HG03095 (cell line): ENCODE results near the gene OR1I1.
"Not testable (repeated sequence)": the region's sequence is repeated elsewhere in the genome, so short reads cannot be mapped to it uniquely, and the experiment has no call there.

Experiments used
- ATAC-seq: cut with Tn5 transposase; IDR thresholded peaks from one replicate; pipeline ENCODE4 v1.9.1; 2021; ENCODE audit warnings: moderate library complexity; ENCODE audit not compliant: unreplicated experiment

The OR1I1 gene

DNA sequence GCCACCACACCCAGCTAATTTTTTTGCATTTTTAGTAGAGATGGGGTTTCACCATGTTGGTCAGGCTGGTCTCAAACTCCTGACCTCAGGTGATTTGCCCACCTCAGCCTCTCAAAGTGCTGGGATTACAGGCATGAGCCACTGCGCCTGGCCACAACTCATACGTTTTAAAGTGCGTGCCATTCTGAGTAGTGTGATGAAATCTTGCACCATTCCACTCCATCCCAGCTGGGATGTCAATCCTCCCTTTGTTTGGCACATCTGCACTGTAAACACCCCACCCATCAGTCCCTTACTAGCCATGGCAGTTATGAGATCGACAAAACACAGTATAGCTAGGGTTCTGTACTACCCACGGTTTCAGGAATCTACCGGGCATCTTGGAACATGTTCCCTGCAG is 16.0 kb downstream of the OR1I1 start:
- not testable (repeated sequence) for ATAC-seq

DNA sequence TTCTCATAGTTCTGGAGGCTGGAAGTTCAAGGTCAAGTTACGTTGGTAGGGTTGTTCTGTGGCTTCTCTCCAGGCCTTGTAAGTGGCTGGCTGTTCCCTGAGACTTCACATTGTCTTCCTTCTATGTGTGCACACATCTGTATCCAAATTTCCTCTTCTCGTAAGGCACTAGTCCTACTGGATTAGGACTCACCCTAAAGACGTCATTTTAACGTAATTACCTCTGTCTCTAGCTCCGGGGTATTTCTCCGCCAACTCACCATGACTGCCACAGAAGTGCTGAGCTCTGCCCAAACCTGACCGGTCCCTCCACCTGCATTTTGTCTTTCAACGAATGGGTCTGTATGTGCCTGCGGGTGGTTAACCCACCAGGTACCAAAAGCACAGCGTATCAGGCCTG is 16.4 kb downstream of the OR1I1 start:
- no peak for ATAC-seq

DNA sequence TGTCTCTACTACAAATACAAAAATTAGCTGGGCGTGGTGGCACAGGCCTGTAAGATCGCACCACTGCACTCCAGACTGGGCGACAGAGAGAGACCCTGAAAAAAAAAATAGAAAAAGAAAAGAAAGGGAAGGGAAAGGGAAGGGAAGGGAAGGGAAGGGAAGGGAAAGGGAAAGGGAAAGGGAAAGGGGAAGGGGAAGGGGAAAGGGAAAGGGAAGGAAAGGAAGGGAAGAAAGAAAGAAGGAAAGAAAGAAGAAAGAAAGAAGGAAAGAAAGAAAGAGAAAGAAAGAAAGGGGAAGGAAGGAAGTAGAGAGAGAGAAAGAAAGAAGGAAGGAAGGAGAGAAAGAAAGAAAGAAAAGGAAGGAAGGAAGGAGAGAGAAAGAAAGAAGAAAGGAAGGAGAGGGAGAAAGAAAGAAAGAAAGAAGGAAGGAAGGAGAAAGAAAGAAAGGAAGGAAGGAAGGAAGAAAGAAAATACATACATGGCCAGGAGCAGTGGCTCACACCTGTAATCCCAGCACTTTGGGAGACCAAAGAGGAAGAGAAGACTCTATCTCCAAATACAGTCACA is 17.1 kb downstream of the OR1I1 start:
- ATAC-seq, result no peak

DNA sequence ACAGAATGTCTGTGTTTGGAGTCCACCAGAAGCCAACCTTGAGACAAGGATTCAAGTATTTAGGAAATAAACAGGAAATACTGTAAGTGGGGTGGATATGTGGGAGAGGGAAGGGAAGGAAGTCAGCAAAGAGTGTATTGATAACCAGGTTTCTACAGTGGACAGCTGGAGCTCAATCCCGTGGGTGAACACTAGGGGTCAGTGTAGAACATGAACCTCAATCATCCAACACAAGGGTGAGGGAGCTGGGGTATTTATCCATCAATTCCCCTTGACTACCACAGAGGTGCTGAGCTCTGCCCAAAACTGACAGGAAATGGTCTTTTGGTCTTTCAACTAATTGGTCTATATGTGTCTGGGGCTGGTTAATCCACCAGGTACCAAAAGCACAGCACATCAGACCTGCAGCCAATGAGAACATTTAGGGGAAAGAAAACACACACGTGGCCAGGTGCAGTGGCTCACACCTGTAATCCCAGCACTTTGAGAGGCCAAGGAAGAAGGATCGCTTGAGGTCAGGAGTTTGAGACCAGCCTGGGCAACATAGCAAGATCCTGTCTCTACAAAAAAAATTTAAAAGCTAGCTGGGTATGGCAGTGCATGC is 19.6 kb downstream of the OR1I1 start:
- no peak for ATAC-seq

DNA sequence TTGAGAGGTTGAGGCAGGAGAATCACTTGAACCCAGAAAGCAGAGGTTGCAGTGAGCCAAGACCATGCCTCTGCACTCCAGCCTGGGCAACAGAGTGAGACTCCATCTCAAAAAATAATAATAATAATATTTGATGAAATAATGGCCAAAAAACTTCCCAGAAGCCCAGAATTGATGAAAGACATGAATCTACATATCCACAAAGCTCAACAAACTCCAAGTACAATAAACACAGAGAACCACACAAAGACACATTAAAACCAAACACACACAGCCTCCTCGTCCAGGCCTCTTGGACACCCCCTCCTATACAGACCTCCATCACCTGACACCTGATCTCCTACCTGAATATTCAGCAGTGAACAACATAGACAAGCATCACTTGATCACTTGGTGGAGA is 22.0 kb downstream of the OR1I1 start:
- no peak for ATAC-seq

DNA sequence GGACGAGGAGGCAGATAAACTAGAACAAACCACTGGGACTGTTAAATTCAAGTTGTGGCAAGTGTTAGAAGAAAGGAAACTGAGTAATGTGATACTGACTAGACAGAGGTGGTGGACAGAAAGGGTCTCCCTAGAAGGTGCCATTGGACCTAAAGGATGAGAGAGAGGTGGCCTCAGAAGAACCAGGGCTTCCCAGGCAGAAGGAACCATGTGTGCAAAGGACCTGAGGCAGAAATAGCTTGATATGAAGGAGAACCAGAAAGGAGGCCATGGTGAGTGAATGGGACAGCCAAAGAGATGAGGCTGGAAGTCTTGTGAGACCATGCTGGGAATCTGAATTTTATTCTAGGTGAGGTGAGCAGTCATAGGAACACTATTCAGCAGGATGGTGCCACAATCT is 22.4 kb downstream of the OR1I1 start:
- ATAC-seq, result no peak

DNA sequence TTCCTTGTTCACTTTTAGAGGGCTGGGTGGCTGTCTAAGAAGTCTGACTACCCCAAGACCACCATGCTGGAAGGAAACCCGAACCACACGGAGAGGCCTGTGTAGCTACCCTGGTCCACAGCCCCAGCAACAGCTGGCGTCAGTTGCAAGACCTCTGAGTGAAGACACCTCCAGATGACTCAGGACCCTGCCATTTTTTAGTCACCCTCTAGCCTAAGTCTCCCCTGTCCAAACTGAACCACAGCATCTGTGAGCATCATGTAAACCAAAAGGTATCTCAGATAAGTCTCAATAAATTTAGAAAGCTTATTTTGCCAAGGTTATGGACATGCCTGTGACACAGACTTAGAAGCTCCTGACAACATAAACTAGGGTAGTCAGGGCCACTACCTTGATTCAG is 23.0 kb downstream of the OR1I1 start:
- no peak for ATAC-seq

DNA sequence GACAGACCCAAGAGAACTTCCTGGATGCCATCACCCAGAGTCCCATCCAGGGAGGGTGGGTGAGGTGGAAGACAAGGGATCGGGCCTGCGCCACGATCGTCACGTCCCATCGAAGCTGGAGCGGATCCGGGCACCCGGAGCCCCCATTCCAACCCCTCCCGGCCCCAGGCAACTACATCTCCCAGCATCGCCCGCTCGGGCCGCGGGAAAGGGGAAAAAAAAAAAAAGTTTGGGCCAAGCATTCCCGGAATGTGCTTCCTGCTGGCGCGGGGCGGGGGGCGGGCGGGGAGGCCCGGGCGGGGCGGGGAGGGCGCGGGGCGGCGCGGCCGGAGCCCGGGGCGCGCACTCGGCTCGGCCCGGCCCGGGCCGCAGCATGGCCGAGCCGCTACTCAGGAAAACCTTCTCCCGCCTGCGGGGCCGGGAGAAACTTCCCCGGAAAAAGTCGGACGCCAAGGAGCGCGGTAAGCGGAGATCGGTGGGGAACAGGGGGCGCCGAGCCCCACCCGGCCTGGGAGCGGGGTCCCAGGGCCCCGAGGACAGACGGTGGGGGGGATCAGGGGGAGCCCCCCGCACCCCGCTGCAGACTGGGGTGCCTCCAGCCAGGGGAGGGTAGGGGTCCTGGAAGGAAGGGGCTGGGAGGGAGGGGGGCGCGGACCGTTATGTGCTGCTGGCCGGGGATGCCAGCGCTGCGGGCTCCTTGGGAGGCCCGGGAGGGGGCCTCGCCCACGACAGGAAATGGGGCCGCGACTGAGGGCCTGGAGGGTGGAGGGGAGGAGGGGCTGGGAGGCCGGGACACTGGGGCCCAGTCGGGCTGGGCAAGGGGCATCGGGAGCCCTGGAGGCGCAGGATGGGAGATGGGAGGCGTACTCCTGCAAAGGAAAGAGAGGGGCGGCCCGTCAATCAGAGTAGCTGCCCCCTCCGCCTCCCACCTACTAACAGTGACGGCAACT is 25.3 kb downstream of the OR1I1 start, which contains the start of gene SYDE1:
Gene SYDE1, plus strand, starts transcription at position 341 of the 950 bp plus-strand sequence. Its CDS starts 33 bp downstream, at position 374.
- no peak for ATAC-seq

DNA sequence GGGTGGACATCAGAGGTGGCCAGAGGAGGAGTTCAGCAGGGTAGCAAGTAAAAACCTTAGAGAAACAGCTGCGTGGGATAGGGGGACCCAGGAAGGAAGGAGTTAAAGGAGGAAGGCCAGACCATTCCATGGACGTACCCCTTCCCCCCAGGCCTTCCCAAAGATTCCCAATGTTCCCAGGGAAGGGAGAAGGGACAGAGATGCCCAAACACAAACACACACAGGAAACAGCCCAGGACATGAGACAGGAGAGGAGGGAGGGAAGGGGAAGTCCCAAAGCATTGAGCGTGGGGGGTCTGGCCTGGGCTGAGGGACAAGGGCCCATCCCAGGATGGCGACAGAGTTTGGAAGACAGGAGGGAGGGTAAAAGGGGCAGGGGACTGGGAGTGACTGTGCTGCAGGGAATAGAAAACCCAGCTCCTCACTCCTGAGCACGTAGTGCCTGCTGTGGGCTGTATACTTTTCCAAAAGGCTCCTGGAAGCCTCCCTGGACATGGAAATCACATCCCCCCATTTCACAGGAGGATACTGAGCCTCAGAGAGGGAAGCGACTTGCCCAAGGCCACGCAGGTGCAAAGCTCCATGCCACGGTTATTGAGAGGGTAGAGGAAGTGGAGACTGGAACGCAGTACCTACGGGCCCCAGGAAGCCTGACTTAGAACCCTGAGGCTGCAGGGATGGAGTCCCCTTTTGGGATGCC is 26.3 kb downstream of the OR1I1 start:
- no peak for ATAC-seq

DNA sequence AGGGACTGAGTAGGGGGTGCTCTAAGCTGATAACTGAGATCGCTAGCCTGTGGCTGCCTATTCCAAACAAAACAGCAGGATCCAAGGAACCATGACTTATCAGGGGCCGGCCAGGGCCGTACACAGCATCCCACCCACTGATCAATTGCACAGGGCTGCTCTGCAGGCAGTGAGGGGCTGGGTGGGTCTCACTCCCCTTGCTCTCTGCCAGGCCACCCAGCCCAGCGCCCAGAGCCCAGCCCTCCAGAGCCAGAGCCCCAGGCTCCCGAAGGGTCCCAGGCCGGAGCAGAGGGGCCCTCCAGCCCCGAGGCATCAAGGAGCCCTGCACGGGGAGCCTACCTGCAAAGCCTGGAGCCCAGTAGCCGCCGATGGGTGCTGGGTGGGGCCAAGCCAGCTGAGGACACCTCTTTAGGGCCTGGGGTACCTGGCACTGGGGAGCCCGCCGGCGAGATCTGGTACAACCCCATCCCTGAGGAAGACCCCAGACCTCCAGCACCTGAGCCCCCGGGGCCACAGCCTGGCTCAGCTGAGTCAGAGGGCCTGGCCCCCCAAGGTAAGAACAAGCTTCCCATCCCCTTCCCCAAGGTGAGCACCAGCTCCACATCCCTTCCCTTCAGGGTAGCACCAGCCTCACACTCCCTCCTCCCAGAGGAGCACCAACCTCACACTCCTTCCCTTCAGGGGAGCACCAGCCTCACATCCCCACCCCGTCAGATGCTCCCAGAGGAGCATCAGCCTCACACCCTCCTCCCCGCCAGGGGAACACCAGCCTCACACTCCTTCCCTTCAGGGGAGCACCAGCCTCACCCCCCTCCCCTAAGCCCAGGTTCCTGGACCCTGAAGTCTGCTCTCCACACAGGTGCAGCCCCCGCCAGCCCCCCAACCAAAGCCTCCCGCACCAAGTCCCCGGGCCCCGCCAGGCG is 27.1 kb downstream of the OR1I1 start:
- ATAC-seq, result no peak

DNA sequence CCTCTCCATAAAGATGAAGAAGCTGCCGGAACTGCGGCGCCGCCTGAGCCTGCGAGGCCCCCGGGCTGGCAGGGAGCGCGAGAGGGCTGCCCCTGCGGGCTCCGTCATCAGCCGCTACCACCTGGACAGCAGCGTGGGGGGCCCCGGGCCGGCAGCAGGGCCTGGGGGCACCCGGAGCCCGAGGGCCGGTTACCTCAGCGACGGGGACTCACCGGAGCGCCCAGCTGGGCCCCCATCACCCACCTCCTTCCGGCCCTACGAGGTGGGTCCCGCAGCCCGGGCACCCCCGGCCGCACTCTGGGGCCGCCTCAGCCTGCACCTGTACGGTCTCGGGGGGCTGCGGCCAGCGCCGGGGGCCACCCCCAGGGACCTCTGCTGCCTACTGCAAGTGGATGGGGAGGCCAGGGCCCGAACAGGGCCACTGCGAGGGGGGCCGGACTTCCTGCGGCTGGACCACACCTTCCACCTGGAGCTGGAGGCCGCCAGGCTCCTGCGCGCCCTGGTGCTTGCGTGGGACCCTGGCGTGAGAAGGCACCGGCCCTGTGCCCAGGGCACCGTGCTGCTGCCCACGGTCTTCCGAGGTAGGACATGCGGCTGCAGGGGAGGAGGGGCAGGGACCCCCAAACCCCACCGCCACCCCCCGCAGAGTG is 27.9 kb downstream of the OR1I1 start:
- no peak for ATAC-seq

DNA sequence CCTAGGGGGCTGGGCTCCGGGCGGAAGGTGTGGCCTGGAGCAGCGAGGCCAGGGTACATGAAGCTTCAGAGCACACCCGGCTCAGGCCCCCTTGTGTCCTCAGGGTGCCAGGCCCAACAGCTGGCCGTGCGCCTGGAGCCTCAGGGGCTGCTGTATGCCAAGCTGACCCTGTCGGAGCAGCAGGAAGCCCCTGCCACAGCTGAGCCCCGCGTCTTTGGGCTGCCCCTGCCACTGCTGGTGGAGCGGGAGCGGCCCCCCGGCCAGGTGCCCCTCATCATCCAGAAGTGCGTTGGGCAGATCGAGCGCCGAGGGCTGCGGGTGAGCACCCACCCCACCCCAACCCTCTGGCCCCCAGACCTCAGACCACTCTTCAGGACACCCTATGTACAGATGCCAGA is 28.4 kb downstream of the OR1I1 start:
- ATAC-seq, result no peak

DNA sequence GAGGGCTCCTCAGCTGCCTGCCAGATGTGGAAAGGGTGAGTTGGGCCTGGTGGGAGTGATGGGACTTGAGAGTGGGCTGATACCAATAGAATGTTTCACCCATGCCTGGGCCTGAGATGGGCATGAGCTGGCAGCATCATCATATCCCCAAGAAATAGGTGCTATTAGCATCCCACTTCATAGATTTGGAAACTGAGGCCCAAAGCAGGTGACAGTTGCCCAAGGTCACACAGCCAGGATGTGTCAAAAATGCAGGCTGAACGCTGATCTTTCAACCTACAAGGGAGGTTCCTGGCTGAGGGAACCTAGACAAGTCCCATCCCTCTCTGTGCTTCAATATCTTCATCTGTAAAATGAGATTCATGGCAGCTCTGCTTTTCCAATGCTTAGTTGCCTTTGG is 29.7 kb downstream of the OR1I1 start:
- ATAC-seq, result no peak

DNA sequence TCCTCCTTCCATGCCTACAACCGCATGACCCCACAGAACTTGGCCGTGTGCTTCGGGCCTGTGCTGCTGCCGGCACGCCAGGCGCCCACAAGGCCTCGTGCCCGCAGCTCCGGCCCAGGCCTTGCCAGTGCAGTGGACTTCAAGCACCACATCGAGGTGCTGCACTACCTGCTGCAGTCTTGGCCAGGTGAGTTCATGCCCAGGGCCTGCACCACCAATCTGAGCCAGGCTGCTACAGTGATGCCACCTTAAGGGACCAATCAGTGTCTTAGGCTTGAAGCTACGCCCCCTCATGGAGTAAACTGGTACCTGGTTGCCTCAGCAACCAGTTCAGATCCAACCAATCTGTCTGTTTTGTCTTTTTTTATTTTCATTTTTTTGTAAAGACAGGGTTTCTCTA is 30.4 kb downstream of the OR1I1 start:
- ATAC-seq, result no peak

DNA sequence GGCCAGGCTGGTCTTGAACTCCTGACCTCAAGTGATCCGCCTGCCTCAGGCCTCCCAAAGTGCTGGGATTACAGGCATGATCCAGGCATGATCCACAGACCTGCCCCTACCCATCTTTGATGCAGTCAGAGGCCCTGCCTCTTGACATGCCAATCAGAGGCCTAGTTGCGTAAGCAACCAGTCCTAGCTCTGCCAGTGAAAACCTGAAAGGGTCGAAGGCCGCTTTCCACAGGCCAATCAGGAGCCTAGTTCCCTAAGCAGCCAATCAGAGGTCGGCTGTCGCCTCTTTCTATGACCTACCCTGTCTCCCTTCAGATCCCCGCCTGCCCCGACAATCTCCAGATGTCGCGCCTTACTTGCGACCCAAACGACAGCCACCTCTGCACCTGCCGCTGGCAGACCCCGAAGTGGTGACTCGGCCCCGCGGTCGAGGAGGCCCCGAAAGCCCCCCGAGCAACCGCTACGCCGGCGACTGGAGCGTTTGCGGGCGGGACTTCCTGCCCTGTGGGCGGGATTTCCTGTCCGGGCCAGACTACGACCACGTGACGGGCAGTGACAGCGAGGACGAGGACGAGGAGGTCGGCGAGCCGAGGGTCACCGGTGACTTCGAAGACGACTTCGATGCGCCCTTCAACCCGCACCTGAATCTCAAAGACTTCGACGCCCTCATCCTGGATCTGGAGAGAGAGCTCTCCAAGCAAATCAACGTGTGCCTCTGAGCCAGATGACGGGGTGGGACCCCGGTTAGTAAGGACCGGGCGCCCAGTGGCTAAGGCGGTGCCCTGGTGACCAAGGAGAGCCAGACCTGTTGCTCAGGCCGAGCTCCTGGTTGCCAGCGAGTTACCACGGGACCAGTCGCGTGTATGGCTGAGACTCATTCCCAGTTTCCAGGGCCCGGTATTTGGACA is 31.5 kb downstream of the OR1I1 start:
- ATAC-seq, result no peak

DNA sequence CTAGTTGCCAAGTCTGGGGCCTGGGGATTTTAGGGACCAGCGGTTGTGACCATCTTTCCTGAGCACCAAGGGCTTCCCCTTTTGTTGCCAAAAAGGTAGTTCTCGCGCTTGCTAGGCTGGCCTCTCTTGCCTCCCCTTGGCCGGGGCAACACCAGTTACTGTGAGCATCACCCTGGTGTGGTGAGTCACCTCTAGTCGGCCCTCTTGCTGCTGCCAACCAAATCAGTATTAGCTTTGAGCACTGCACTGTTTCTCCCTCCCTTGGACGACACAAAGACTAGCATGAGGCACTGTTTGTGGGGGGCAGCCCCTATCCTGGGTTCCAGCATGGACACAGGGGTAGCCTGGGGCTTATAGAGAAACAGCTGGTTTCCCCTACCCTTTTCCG is 32.1 kb downstream of the OR1I1 start:
- ATAC-seq, result no peak

DNA sequence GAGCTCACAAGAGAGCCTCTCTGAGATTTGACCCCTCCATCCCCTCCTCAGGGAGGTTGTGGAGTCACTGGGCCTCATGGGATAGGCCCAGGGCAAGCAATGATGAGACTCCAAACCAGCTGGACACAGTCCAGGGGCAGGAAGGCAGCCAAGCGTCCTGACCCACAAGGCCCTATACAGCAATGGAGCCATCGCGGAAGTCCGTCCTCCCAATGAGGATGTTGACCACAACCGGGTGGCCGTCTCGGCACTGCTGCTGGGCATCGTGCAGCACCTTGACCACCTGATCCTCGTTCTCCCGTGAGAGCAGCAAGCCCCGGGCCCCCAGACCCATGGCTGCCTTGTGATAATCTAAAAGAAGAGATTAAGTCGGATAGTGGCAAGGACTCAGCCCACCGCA is 33.1 kb downstream of the OR1I1 start:
- no peak for ATAC-seq

DNA sequence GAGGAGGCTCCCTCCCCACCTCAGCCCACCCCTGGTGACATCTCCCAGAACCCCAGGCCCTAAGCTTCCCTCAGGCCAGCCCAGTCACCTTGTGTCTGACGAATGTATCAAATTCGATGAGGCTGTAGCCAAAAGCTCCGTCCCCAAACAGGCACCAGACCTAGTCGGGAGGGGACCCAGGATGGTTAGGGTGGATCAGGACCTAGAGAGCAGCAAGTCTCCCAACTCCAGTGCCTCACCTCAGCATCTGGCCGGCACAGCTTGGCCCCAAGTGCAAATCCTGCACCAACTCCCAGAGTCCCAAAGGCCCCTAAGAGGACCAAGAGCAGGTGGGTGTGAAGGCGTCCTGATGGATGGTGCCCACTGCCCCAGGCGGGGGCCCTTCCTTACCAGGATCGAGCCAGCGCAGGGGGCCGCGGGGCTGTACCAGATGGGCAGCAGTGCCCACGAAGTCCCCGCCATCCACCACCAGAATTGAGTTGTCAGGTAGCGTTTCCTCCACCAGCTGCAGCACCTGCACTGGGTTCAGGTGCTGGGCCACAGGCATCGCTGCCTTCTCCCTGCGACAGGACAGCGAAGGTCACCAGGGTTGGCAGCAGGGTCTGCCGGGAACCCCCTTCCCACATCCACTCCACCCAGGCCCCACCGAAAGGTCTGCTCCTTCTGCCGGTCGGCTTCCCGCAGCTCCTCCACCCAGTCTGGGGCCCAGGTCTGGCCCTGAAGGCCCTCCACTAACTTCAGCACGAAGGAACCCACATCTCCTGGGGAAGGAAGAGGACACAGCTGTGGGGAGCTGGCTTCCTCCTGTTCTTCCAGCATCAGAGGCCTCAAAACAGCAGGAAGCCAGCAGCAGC is 34.0 kb downstream of the OR1I1 start:
- ATAC-seq, result no peak
